ENCODE measurements around the gene ITPRIPL2. TPM values are rescaled to one million over a fixed set of nuclear protein-coding genes. Genes with fewer than 3 reads are reported as not detected.
A peak's percentile ranks its signal among the peaks of the same experiment; 100 is the strongest.

The ITPRIPL2 gene
- total RNA-seq, 4 donors from 2014 or later = 22.9 to 79.3 (median 48.0) TPM

GRCh38 chr16:19128454-19129200 is 14.9 kb downstream of the ITPRIPL2 start:
- in situ Hi-C loops (cut with MboI; ENCODE audit: low pct_ligation_motif_present in 1 of 4, low pct_unique_long_range_greater_than_20kb in 1 of 4, low sequenced_read_pairs in 3 of 4) = no loop called here
- H3K4me1 ChIP-seq = peaks cover 10 to 42% (median 27%) of the 10 kb centered on the region in 4 donors
- intact Hi-C loops (cut with DNase I; ENCODE audit: low total_unique reads) = no loop called here
- H3K9me3 ChIP-seq = peaks cover 0 to 3% of the 10 kb centered on the region in 2 donors
- H3K27me3 ChIP-seq = no peaks in the 10 kb centered on the region
- H3K4me3 ChIP-seq = no peak overlapping the region
- peak overlapping the region in 1 of 4 donors; percentile 39 for H3K27ac ChIP-seq
- H3K36me3 ChIP-seq = no peaks in the 10 kb centered on the region
- no peak for DNase-seq
- 55 to 81% methylated on average over 2 to 7 of the region's 7 CpGs for WGBS, 2 donors (ENCODE audit: low coverage in 1 of 2)
- TF ChIP-seq EP300 (IDR thresholded peaks at IDR 0.05; ENCODE audit: low read depth) (no peak), POLR2AphosphoS5 (IDR thresholded peaks at IDR 0.05) (no peak), CTCF (IDR thresholded peaks at IDR 0.05) (no peak), POLR2A (IDR thresholded peaks at IDR 0.05) (no peak)

DNA sequence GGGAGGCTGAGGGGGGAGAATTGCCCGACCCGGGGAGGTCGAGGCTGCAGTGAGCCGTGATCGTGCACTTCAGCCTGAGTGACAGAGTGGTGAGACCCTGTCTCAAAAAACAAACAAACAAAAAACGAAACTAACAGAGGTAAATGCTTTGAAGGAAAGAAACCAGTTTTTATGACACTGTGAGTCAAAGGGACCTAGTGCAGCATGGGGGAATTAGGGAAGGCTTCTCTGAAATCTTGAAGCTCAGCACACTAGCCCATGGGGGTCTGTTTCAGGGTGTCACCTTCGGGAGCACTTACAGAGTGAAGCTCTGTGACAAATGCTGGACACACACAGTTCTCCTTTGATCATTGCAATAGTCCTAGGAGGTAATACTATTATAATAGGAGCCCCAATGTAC is 16.6 kb downstream of the ITPRIPL2 start:
- Histone ChIP-seq H3K4me1 (peaks cover 10 to 38% (median 25%) of the 10 kb centered on the region in 4 donors), H3K36me3 (no peaks in the 10 kb centered on the region), H3K27me3 (no peaks in the 10 kb centered on the region), H3K27ac (peak overlapping the region; percentile 65 to 79 (median 70)), H3K4me3 (no peak overlapping the region), H3K9me3 (peaks cover 0 to 3% of the 10 kb centered on the region in 2 donors)
- in situ Hi-C loops (cut with MboI; ENCODE audit: low pct_ligation_motif_present in 1 of 4, low pct_unique_long_range_greater_than_20kb in 1 of 4, low sequenced_read_pairs in 3 of 4) = no loop called here
- TF ChIP-seq POLR2AphosphoS5 (IDR thresholded peaks at IDR 0.05) (no peak), CTCF (IDR thresholded peaks at IDR 0.05) (no peak), EP300 (IDR thresholded peaks at IDR 0.05; ENCODE audit: low read depth) (no peak), POLR2A (IDR thresholded peaks at IDR 0.05) (no peak)
- intact Hi-C loops (cut with DNase I; ENCODE audit: low total_unique reads) = no loop called here
- WGBS, 2 donors (ENCODE audit: low coverage in 1 of 2) = 46 to 47% methylated on average over 6 to 7 of the region's 7 CpGs
- DNase-seq = no peak

DNA sequence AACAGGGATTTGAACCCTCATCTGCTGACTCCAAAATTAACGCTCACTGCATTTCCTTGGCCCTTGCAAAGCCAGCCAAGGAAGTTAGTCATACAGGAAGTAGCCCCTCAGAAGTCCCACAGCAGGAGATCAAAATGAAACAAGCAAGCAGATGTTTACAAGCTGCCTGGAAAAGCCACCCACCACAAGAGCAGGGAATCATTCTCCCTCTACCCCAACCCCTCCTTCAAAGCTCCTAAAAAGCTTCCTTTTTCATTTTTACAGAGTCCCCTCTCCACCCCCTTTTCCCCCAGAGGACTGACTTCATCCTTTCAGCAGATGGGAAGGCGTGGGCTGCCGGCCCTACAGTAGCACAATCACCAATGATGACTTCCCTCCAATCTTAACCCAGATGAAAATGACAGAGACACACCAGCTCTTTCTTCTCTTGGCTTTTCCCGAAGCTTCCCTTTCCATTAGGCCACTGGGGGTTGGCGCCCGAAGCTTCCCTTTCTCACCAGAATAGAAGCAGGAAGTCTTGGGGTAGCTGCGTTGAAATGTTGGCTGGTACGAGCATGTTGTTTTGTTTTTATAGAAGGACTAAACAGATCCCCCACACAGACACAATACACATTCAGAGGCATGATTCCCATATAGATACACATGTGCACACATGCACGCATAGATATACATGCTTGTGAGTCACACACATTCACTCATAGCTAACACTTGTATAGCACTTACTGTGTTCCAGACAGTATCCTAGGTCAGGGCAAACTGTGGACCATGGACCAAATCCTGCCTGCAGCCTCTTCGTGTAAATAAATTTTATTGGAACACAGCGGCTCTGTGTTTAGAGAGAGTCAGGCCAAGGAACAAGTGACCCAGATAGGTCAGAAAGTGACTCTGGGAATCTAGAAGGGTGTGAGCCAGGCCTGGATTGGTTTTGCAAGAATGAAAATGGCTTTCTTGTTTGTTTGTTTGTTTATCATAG is 17.4 kb downstream of the ITPRIPL2 start:
- Histone ChIP-seq H3K27ac (peak overlapping the region; percentile 65 to 79 (median 70)), H3K9me3 (peaks cover 0 to 3% of the 10 kb centered on the region in 2 donors), H3K36me3 (no peaks in the 10 kb centered on the region), H3K4me1 (peaks cover 14 to 46% (median 31%) of the 10 kb centered on the region in 4 donors), H3K27me3 (no peaks in the 10 kb centered on the region), H3K4me3 (no peak overlapping the region)
- WGBS, 2 donors (ENCODE audit: low coverage in 1 of 2) = 34 to 37% methylated on average over 8 to 11 of the region's 11 CpGs
- DNase-seq = no peak
- intact Hi-C loops (cut with DNase I; ENCODE audit: low total_unique reads) = no loop called here
- in situ Hi-C loops (cut with MboI; ENCODE audit: low pct_ligation_motif_present in 1 of 4, low pct_unique_long_range_greater_than_20kb in 1 of 4, low sequenced_read_pairs in 3 of 4) = no loop called here
- TF ChIP-seq POLR2AphosphoS5 (IDR thresholded peaks at IDR 0.05) = peak in 2 of 3 donors; percentile 22 to 38
- no peak for TF ChIP-seq EP300 (IDR thresholded peaks at IDR 0.05; ENCODE audit: low read depth)

DNA sequence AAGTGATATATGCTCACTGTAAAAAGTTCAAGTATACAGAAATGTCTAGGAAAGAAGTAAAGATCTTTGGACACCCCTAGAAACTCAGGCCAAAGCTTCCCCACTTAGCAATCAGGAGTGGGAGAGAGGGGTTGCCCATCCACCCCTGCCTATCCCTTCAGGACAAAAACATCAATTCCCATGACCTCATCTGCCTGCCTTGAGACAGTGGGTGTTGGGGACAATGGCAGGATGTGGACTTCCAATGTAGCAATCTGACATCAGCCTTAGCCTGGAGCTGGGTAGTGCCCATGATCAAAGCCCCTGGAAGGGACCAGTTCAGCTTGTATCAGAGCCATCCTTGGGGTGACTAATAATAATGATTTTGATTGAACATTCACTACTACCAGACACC is 18.1 kb downstream of the ITPRIPL2 start:
- Histone ChIP-seq H3K36me3 (no peaks in the 10 kb centered on the region), H3K4me3 (no peak overlapping the region), H3K27ac (peak overlapping the region; percentile 65 to 79 (median 70)), H3K4me1 (peaks cover 21 to 52% (median 38%) of the 10 kb centered on the region in 4 donors), H3K9me3 (no peaks in the 10 kb centered on the region), H3K27me3 (no peaks in the 10 kb centered on the region)
- in situ Hi-C loops (cut with MboI; ENCODE audit: low pct_ligation_motif_present in 1 of 4, low pct_unique_long_range_greater_than_20kb in 1 of 4, low sequenced_read_pairs in 3 of 4) = no loop called here
- DNase-seq = no peak
- TF ChIP-seq POLR2A (IDR thresholded peaks at IDR 0.05) (no peak), EP300 (IDR thresholded peaks at IDR 0.05; ENCODE audit: low read depth) (no peak), CTCF (IDR thresholded peaks at IDR 0.05) (no peak), POLR2AphosphoS5 (IDR thresholded peaks at IDR 0.05) (no peak)
- intact Hi-C loops (cut with DNase I; ENCODE audit: low total_unique reads) = no loop called here

Data from transverse colon (tissue), 4 donors.